GM10266 (cell line): ENCODE measurements around the gene ZNF446.
"Not testable (repeated sequence)": the region's sequence is repeated elsewhere in the genome, so short reads cannot be mapped to it uniquely, and the experiment has no call there.

ENCODE experiments used
- DNase-seq: peaks from one replicate; pipeline ENCODE4 v3.0.0; 2012; ENCODE audit errors: extremely low spot score
- CTCF ChIP-seq: IDR thresholded peaks from 2 replicates; pipeline ENCODE4 v1.5.1; 2012; ENCODE audit warnings: mild to moderate bottlenecking, low read depth; ENCODE audit not compliant: control insufficient read depth, insufficient read depth; ENCODE audit errors: missing control alignments

Gene ZNF446

GRCh38 chr19:58475714-58476497 is at the start of gene ZNF446:
Gene ZNF446, plus strand, starts transcription at chr19:58476352. Its CDS starts 867 bp downstream, at chr19:58477219.
- TF ChIP-seq CTCF: no peak
- peak; percentile 97 for DNase-seq

DNA sequence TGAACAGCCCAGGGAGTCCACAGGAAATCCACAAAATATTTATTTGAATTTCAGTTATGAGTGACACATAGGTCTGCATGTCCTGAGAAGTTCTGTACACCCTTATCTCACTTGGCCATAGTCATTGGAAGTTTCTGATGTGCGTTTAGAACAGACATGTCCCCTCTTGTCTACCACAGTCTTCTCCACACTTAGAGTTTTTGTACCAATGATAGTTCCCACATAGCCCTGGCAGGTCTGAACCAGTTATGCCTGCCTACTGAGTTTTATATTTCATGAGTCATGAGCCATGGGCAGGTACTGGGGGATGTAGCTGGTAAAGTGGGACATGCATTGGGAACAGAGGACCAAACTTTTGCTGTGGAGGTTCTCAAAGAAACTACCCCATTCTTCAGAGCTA is 47.5 kb upstream of the ZNF446 start:
- no peak for DNase-seq
- TF ChIP-seq CTCF: no peak

- TF ChIP-seq CTCF: no peak
Observed at GRCh38 chr19:58429745-58430144, 46.4 kb upstream of the ZNF446 start.

GRCh38 chr19:58434217-58434616 is 41.9 kb upstream of the ZNF446 start:
- TF ChIP-seq CTCF: no peak
- no peak for DNase-seq

More at GRCh38 chr19:58429745-58430144, 46.4 kb upstream of the ZNF446 start:
- DNase-seq: no peak

- DNase-seq: peak; percentile 94
- no peak for TF ChIP-seq CTCF
Observed at GRCh38 chr19:58439576-58440554, 36.3 kb upstream of the ZNF446 start, which contains the start of gene ZNF132. Gene ZNF132, minus strand, starts transcription at chr19:58440153. Its CDS starts 332 bp downstream, at chr19:58439821.

DNA sequence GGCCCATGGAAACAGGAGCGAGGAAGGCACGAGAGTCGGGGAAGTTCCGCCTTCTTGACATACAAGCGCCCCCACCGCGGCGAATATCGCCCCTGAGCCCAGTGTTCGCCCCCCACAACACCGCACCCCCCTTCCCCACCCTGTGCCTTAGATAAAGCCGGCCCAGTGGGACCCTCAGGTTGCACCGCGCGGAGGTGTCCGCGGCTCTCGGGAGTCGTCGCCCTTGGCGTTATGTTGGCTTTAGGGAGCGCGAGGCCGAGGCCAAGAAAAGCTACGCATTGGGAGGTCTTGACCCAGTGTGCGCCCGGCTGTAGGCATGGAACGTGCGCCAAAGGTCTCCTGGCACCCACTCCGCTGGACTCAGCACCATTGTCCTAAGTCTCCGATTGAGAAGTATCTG is 35.6 kb upstream of the ZNF446 start:
- DNase-seq: no peak

DNA sequence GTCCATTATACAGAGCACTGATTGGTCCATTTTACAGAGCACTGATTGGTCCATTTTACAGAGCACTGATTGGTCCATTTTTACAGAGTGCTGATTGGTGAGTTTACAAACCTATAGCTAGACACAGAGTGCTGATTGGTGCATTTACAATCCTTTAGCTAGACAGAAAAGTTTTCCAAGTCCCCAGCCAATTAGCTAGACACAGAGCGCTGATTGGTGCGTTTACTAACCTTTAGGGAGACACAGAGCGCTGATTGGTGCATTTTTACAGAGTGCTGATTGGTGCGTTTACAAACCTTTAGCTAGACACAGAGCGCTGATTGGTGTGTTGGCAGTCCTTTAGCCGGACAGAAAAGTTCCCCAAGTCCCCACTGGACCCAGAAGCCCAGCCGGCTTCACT is 33.2 kb upstream of the ZNF446 start:
- not testable (repeated sequence) for DNase-seq

More for the DNA sequence above, 35.6 kb upstream of the ZNF446 start:
- no peak for TF ChIP-seq CTCF

DNA sequence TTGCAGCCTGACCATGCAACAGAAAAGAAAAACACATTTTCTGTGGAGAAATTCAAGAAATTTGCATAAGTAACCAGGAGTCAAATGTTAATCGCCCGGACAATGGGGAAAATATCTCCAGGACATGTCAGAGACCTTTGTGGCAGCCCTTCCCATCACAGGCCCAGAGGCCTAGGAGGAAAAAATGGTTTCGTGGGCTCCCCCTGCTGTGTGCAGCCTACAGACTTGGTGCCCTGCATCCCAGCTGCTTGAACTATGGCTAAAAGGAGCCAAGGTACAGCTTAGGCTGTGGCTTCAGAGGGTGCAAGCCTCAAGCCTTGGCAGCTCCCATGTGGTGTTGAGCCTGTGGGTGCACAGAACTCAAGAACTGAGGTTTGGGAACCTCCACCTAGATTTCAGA is 27.3 kb upstream of the ZNF446 start:
- DNase-seq: not testable (repeated sequence)

- not testable (repeated sequence) for DNase-seq
Observed at GRCh38 chr19:58449980-58450379, 26.2 kb upstream of the ZNF446 start.
